NCI-H2171 treated with DMSO at 0.1 percent for 48 hours (cell line): ENCODE results near the gene ACSL6.
"Not testable (repeated sequence)": the region's sequence is repeated elsewhere in the genome, so short reads cannot be mapped to it uniquely, and the experiment has no call there.

Source experiments
- DNase-seq: peaks from one replicate; lab custom pipeline; 2025; lab: John Stamatoyannopoulos, UW

Gene ACSL6

DNA sequence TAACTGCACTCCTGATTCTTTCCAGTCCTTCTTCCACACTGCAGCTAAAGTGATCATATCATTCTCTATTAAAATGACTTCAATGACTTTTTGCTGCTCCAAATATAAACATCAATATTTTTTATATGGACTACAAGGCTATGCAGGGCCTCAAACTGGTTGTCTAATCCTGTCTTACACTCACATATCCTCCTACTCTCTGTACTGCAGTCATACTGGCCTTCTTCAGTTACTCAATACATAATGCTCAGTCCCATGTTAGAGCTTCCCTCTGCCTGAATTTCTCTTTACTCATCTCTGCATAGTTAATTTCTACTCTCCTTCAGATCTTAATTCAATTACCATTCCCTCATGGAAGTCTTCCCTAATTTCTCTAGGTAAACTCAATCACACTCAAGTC is 69.4 kb downstream of the ACSL6 start:
- DNase-seq: no peak

- no peak for DNase-seq
These were observed 71.6 kb downstream of the ACSL6 start for GRCh38 chr5:131939690-131940345.

DNA sequence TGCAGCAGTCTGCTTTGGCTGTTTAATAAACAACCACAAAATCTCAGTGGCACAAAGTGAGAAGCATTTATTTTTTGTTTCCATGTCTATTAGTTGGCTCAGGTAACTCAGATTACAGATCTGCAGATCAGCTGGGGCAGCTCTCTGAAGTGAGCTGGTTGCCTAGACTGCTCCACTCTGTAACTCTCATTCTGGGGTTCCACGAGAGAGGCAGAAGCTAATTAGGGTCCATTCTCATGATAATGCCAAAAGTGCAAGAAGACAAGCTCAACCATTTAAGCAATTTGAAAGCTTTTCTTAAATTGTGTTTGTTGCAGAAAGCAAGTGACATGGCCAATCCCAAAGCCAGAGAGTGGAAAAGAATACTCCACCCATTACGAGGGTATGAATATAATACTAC is 79.2 kb downstream of the ACSL6 start:
- no peak for DNase-seq

- DNase-seq: no peak
These were observed 82.5 kb downstream of the ACSL6 start for GRCh38 chr5:131928957-131929356.

GRCh38 chr5:131926168-131926567 is 85.3 kb downstream of the ACSL6 start:
- DNase-seq: no peak

GRCh38 chr5:131916481-131916880 is 95.0 kb downstream of the ACSL6 start:
- no peak for DNase-seq

GRCh38 chr5:131914472-131914871 is 97.0 kb downstream of the ACSL6 start:
- DNase-seq: no peak

- no peak for DNase-seq
These were observed 97.9 kb downstream of the ACSL6 start for GRCh38 chr5:131913603-131914002.

- DNase-seq: no peak
These were observed 104.8 kb downstream of the ACSL6 start for GRCh38 chr5:131906668-131907067.

DNA sequence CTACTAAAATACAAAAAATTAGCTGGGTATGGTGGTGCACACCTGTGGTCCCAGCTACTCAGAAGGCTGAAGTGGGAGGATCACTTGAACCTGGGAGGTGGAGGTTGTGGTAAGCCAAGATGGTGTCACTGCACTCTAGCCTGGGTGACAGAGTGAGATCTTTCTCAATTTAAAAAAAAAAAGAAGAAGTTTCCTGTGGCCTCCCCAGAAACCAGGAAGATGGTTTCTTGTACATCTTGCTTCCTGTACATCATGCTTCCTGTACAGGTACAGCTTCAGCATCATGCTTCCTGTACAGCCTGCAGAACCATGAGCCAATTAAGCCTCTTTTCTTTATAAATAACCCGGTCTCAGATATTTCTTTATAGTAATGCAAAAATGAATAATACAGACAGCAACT is 109.2 kb downstream of the ACSL6 start:
- not testable (repeated sequence) for DNase-seq
